Suppressor macrophage (primary cell): ENCODE results near the gene TEAD4.

ENCODE experiments used
- DNase-seq, 4 experiments: peaks; one replicate each; pipeline ENCODE4 v3.0.0-alpha.2; 2020 to 2022

The TEAD4 gene

GRCh38 chr12:3034067-3034750, 75.0 kb downstream of the TEAD4 start:
- DNase-seq, result peak; percentile 59 to 78 (median 66)

- no peak for DNase-seq
Measured at GRCh38 chr12:3035171-3035570, 76.0 kb downstream of the TEAD4 start.

- DNase-seq, result peak in 1 of 4 experiments; percentile 10
Measured at GRCh38 chr12:3035815-3036702, 76.9 kb downstream of the TEAD4 start.

DNA sequence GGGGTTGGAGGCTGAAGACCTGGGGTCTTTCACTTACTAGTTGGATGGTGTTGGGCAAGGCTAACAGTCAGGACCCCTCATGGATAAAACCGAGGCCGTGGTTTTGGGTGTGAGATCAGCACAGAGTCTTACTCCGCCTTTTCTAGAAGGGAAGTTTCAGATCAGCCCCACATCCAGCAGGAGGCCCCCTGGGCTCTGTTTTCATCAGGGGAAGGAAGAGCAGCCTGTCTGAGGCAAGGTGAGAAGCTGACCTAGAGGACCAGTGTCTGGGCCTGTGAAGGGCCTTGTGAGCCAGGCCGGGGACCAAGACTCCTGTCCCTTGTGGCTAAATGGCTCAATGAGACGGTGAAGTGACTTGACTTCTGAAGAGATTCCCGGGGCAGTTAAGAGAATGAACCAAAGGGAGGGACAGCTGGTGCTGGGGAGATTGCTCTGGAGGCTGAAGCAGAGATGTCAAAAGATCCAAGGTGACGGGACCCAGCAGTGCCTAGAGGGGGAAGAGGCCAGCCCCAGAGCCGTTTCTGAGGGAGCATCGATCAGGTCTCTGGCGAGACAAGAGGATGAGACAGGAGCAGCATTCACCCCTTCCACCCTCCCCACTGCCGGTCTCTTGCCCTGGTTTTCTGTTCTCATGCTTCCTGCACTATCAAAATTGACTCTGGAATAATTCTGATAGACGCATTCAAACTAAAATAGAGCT, 77.9 kb downstream of the TEAD4 start:
- no peak for DNase-seq

DNA sequence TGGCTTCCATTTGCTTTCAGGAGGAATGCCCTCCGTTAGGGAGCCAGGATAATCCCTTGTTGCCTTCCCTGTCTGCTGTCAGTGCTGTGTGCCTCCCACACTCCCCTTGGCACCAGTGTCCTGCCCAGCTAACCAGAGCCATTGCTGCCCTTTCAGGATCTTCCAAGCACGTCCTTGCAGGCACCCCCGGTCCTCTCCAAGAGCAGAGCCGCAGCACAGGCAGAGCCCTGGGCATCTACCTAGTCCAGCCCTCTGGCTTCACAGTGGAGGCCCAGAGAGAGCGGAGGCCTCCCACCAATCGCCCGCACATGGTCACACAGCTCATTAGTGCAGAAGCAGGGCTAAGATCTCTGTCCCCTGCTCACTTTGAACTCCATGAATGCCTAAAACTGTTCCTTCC, 79.0 kb downstream of the TEAD4 start:
- DNase-seq, result no peak

- DNase-seq, result no peak
Measured at GRCh38 chr12:3038926-3039510, 79.8 kb downstream of the TEAD4 start.

GRCh38 chr12:3040026-3040656, 80.9 kb downstream of the TEAD4 start:
- no peak for DNase-seq

DNA sequence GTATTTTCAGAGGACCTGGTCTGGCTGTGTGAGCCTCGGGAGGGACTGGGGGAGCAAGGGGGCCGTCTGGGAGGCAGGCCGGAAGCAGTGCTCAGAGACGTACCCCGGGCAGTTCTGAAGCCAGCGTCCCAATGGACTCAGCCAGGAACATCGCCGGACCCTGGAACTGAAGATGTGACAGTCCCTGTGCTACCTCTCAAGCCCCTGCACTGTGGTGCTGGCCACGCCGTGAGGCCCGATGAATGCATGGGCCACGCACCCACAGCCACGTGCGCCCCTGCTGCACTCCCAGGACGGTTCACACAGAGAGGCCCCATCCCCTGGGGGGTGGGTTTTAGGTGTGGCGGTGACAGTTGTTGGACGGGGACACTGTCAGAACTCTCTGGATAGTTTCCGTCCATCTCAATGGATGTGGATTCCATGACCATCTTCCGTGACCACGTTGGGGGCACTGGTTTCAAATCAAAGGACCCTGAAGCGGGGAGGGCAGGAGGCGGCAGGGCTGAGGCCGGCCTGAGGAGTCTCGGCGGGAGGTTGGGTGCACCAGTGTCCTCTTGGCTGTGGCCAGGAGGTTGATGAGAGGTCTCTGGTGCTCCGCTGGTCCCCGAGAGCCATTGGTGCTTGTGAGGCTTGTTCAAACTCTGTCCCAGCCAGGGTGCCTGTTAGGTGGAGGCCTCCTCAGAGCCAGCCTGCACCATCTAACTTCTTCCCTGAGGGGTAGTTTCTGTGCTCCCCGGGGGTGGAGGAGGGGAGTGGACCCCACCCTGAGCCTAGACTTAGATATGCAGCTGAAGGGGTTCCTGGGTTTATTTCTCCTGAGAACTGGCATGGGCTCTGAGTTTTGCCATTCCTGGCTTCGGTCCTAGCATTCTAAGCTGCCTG, 81.7 kb downstream of the TEAD4 start:
- no peak for DNase-seq

GRCh38 chr12:3041558-3042164, 82.5 kb downstream of the TEAD4 start:
- peak; percentile 86 to 89 (median 88) for DNase-seq

- peak; percentile 12 to 39 (median 16) for DNase-seq
Measured at GRCh38 chr12:3042394-3042793, 83.2 kb downstream of the TEAD4 start.

DNA sequence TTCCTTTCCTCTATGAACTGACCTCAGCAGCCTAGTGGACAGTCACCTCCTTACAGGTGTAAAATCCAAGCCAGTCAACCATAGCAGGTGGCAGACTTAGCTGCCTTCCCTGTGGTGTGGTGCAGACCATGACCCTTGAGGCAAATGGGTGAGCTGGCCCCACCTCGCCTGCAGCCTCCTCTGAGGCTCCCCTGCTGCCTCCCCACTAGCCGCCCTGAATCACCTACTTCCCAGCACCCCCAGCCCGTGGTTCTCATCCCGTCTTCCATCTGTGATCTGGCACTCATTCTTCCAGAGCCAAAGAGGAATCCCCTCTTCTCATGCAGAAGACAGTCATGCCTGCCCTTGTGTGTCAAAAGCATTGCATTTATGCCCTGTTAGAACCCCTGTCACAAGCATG, 83.6 kb downstream of the TEAD4 start:
- no peak for DNase-seq

DNA sequence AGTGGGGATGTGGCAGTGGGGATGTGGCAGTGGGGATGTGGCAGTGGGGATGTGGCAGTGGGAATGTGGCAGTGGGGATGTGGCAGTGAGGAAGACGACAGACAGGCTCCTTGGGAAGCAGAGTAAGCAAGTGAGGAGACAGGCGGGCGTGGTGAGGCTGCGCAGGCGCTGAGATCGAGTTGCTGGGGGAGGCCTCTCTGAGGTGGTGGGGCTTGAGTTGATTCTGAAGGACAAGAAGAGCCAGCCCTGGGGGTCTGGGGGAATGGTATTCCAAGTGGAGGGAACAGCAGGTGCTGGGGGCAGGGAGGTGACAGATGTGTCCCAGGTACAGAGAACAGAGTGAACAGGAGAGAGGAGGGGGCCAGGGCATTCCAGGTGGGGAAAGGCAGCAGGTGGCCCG, 84.2 kb downstream of the TEAD4 start:
- DNase-seq, result no peak

DNA sequence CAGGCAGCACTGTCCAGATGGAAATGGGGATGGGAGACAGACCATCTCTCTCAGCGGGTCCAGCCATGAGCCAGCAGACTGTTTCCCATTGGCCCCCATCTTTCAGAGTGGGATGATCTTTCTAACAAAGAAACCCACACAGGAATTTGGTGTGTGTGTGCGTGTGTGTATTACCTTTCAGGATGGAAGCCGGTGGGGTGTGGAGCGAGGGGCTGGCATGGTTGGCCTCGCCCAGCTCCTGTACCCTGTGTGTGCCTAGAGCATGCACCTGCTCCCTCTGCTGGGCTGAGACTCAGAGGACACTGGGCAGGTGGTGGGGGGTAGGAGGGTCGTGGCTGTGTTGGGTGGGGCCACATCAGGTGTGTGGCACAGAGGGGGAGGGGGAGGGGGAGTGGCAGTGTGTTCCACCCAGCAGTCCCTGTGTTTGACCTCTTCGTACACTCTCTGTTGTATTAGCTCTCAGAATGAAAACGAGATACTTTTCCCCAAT, 85.0 kb downstream of the TEAD4 start:
- DNase-seq, result no peak

- DNase-seq, result no peak
Measured at GRCh38 chr12:3045494-3045893, 86.3 kb downstream of the TEAD4 start.

DNA sequence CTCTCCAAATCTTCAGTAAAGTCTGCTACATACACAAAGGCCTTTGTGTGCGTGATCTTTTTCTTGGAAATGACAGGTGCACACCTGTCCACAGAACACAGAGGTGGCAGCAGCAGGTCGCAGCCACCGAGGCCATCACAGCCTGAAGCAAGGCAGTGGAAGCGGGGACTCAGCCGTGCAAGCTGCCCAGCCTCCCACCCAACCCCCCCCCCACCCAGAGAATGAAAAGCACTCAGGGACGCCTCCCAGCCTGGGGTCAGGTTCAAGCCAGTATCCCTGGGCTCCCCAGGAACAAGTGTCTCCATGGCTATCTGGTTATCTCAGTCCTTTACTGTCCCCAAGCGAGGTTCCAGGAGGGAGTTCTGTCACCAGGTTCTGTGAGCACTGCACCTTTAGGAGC, 86.8 kb downstream of the TEAD4 start:
- DNase-seq, result no peak

DNA sequence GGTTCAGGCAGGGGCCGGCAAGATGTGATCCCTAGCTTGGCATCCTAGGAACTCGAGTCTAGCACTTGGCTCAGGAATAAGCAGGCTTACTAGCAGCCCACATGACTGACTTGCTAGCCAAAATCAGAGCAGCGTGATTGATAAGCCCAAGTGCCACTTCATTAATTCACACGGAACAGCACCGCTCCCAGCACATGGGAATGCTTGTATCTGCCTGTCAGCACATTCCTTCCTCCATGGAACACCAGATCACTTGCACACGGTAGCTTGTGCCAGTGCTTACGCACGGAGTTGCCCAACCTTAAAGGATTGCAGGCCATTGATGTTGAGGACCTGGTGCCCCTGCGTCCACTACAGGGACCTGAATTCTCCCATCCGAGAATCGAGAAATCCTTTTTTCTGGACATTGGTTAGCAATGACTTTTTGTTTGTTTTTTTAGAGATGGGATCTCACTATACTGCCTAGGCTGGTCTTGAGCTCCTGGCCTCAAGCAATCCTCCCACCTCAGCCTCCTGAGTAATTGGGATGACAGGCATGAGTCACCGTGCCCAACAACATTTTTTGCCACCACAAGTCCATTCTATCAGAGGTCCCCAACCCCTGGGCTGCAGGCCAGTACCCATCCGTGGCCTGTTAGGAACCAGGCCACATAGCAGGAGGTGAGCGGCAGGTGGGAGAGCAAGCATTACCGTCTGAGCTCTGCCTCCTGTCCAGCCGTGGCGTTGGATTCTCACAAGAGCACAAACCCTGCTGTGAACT, 87.4 kb downstream of the TEAD4 start:
- no peak for DNase-seq

GRCh38 chr12:3047961-3048360, 88.8 kb downstream of the TEAD4 start:
- DNase-seq, result no peak

GRCh38 chr12:3048540-3048939, 89.3 kb downstream of the TEAD4 start:
- no peak for DNase-seq

DNA sequence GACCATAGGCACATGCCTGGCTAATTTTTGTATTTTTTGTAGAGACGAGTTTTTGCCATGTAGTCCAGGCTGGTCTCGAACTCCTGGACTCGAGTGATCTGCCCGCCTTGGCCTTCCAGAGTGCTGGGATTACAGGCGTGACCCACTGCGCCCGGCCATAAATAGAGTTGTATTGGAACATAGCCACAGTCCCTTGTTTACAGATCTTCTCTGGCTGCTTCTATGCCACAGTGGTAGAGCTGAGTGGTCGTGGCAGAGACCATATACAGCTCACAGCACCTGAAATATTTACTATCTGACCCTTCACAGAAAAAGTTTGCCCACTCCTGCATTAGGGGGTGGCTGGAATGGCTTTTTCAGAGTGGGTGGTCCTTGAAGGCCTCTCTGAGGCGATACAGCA, 90.0 kb downstream of the TEAD4 start:
- no peak for DNase-seq
